GM19238 (cell line): ENCODE results near the gene TBC1D22A.
A peak's percentile ranks its signal among the peaks of the same experiment; 100 is the strongest.
"Not testable (repeated sequence)": the region's sequence is repeated elsewhere in the genome, so short reads cannot be mapped to it uniquely, and the experiment has no call there.

Experiments used
- DNase-seq: peaks from one replicate; pipeline ENCODE4 v3.0.0; 2011; ENCODE audit warnings: low spot score; ENCODE audit not compliant: insufficient read length

TBC1D22A gene

DNA sequence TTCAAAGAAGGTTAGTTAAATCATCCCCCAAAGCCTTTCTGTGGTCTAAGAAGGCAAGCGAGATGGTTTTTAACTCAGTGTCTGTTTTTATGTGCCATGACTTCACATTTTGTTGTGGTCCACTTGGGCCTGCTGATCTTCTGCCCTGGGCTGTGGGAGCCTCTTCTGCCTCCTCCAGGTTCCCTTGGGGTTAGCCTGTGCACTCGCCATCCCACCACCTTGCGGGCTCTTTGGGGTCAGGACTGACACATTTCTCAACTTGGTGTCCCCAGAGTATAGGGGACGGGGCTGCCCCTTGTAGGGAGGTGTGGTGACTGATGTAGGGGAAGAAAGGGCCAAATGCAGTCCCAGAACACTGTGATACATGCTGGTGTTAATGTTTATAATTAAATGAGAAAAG is 207.0 kb downstream of the TBC1D22A start:
- peak; percentile 75 for DNase-seq

DNA sequence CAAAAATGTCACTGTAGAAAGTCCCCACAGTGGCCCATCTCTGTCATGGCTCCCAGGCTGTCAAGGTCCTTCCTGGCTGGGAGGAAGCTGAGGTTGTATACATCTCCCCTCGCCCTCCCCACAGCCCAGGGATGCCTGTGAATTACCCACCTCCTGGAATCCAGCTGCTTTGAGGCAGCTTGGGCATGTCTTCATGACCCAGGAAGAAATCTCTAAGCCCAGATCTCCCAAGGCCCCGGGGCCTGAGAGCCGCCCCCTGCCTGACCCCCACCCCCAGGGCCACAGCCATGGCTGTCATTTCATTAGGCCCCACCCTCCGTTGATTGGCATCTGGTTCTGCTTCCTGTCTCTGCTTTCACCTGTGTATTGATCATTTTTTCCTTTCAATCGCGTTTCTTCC is 207.5 kb downstream of the TBC1D22A start:
- peak; percentile 40 for DNase-seq

DNA sequence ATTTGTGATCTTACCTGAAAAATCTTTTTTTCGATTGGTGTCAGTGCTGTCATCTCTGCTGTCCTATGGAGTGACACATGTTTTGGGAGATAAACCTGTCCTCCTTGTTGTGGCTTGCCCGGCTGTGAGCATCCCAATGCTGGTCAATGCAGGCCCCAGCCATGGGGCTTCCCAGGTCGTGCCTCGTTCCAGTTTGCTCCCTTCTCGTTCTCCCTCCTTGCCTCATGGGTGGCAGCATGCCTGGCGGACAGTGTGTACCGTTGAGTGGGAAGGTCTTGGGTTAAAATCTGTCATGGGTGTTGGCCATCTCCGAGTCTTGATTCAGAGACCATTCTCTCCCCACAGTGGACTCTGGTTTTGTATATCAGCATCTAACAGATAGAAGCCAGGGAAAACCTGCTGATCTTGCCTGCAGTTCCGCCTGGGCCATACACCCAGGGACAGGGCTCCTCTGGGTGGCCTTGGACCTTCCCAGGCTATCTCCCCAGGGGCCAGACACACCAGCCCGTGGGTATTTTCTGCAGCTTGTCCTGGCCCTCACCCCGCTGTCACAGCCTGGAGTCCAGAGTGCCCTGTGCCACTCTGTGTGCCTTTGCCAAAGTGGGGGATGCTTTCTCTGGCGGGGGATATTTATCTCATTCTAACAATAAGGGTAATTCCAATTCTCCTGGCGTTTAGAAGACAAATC is 208.1 kb downstream of the TBC1D22A start:
- no peak for DNase-seq

DNA sequence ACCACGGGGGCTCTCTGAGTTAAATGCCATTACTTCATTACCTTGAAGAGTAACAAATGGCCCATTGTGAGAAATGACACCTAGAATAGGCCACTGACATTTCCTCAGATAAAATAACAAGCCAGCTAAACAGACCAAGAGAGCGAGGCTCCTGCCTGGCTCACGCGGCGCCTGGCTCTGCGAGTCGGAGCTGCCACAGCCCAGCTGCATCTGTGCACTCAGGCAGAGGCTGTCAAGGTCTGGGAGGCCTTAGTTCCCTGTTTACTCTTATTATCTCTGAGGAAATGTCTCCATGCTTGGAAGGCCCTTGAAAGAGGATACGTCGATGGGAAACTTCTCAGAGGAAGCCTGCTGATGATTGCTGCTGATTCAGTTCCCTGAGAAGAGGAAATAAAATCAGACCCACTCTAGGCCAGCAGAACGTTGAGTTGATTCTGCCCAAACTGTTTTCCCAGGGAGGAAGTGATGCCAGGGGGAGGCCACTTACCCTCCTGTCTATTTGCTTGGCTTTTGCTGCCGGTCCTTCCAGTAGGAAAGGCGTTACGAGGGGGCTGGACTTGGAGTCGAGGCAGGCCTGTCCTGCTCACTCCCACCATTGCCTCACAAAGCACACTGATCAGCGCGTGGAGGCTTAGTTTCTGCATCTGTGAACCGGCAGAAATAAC is 208.8 kb downstream of the TBC1D22A start:
- no peak for DNase-seq

DNA sequence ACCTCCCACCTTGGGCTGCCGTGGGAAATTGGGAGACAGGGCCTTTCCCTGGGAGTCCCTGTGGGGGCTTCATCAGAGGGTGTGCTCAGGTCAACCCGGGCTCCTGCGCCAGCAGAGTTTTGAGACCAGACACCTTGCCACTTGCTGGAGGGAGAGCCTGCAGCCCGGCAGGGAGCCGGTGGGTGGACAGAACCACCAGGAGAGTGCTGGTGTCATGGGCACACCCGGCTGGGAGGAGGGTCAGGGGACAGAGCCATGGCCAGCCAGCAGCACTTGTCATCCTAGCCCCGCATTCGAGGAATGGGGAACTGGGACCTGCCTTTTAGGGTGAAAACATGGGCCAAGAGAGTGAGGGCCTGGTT is 209.3 kb downstream of the TBC1D22A start:
- DNase-seq = no peak

DNA sequence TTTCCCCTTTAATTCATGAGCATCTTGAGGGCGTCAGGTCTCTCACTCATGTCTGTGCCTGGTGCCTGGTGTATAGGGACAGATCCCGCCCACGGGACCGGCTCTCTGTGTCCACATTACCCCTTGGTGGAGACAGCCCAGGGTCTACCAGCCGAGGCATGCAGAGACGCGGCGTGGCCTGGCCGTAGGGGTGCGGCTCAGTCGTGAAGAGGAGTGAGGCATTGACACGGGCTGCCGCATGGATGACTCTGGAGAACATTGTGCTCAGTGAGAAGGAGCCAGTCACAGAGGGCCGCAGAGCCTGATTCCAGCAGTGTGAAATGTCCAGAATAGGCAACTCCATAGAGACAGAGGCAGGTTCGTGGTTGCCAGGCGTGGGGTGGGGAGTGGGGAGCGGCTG is 209.8 kb downstream of the TBC1D22A start:
- DNase-seq = no peak

DNA sequence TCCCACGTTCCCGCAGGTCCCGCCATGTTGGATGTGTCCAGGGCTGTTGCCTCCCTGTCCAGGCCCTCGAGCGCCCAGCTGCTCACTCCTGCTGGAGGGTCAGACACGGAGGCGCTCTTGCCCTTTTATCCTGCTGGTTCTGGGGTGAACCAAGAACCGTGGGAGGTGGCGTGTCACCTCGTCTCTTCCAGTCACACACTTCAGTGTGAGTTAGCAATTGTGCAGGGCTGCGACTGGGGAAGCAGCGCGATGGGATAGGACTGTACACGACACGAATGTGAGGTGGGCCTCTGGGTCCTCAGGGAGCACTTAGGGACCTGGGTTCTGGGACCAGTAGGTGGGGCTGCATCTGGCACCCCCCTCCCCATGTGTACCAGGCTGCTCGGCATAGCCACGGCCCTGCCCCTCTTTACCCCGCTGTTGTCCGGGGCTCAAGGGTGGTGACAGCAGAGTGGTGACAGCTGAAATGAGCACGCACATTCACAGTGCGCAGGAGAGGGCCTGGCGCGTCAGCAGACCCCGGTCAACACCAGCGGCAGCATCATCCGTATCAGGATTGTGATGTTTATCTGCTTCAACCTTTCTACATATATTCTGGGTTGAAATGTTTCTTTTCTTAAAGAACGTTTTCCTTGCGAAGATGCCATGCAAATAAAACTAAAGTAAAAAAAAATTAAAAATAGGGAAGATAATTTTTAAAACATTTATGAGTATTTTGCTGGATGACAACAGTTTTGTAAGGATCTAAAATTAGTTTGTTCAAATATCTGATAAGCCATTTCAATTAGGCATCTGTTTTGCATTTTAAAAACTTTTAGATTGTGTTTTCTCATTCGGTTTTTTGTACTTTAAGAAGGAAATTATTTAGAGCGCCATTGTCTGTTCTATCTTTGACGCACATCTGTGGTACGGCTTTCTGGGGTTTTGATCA is 210.7 kb downstream of the TBC1D22A start:
- DNase-seq = no peak

DNA sequence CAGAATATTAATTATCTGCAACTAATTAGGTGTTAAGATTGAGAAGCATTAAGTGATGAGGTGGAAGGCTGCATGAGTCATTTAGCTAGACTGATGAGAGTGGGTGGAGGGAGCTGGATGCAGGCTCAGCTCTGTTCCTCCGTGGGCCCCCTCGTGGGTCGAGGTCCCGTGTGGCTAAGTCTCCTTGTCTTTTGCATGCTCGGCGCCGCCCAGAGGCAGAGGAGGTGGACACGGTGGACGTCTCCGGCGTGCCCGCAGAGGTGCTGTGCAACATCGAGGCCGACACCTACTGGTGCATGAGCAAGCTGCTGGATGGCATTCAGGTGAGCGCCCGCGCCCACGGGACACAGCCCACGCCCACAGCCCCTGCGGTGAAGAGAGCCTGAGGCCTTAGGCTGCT is 211.6 kb downstream of the TBC1D22A start:
- DNase-seq = no peak

DNA sequence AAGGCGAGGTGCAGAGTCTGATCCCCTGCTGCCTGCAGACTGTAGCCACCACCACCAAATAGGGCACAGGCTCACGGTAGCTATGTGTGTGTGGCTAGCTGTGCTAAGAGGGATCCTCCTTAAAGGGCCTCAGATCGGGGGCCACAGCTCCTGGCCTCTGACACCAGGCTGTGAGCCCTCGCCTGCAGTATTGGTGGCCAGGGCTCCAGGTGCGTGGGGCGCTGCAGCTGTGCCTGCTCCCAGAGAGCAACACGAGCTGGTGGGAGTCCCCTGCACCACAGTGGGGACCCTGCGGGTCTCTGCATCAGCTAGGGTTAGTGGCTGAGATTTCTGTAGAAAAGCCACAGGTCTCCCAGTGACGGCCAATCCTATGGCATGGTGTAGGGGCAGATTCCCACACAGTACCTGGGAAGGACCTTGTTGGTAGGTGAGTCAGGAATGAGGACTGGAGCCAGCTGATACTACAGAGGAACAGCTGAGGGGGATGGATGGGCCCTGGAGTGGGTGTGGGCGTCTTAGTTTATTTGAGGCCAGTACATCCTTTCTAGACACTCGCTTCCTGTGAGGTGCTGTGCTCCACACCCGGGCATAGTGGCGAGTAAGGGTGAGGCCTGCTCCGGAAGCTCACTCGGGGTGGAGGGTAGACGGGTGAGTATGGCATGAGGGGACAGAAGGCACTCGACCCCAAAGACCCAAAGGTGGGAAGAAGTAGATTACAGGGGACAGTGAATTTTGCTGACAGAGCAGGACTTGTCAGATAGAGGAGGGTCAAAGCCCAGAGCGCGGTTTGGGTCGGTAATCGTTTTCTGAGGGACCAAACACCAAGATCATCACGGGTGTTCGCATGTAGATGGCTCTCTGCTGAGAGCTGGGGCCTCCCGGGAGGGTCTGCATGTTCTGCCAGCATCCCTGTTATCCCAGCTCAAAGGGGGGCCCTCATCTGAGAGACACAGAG is 212.5 kb downstream of the TBC1D22A start:
- no peak for DNase-seq

DNA sequence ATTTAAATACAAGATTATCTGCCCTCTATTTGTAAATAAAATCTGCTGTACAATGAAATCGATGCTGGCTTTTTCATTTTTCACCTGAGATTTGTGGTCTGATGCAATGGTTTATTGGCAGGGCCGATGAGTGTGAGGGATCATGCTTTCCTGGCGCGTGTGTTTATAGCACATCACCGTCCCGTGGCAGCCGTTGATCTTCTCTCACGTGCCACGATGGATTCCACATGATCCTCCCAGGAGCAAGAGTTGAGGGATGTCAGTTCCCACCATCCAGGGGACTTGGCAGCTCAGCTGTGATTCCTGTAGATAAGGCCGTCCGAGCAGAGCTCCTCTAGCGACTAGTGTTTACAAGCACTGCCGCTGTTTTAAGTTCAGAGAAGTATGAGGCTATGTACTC is 213.7 kb downstream of the TBC1D22A start:
- DNase-seq = no peak

DNA sequence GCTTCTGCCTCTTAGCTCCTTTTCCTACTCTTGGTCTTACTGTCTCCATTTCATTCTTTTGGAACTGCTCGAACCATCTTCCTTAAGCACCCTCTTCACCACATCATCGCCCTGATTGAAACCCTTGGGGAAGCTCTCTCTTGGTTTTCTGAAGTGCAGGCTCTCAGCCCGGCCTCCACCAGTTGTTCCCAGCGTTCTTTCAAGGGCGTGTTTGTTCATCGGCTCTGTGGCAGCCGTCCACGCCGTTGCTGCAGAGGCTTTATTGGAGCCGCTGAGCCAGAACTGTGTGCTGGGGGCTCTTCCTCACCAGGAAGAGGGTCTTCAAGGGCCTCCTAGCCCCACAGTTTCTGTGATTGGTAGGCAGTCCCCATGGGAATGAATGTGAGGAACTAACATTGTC is 214.1 kb downstream of the TBC1D22A start:
- DNase-seq = no peak

DNA sequence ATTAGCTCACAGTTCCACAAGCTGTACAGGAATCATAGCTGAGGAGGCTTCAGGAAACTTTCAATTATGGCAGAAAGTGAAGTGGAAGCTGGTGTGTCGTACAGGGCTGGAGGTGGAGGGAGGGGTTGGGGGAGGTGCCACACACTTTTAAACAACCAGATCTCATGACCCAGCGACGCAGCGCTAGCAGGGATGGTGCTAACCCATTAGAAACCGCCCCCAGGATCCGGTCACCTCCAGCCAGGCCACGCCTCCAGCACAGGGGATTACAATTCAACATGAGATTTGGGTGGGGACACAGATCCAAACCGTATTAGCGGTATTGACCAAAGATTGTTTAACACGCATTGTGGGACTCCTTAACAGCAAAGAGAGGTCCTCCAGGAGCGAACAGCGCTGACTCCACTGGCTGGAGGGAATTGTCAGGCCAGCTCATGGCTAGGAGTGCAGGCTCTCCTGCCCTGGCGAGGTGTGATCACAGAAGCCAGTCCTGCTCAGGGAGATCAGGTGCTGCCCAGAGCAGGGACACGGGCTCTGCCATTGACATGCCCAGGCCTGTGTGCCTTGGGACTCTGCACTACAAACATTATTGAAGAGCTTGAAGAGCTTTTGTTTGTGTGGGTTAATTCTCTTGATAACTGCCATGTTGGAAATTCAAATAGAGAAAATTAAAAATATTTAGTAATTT is 215.3 kb downstream of the TBC1D22A start:
- DNase-seq = no peak

DNA sequence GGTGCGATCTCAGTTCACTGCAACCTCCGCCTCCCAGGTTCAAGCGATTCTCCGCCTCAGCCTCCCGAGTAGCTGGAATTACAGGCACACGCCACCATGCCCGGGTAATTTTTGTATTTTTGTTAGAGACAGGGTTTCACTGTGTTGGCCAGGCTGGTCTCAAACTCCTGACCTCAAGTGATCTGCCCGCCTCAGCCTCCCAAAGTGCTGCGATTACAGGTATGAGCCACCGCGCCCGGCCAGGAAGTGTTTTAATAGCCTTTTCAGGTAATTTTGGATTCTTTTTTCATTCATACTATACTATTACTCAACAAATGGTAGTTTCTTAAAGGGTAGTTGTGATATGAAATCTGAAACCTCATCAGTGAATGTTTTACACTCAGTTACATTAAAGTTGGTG is 216.2 kb downstream of the TBC1D22A start:
- DNase-seq = not testable (repeated sequence)

DNA sequence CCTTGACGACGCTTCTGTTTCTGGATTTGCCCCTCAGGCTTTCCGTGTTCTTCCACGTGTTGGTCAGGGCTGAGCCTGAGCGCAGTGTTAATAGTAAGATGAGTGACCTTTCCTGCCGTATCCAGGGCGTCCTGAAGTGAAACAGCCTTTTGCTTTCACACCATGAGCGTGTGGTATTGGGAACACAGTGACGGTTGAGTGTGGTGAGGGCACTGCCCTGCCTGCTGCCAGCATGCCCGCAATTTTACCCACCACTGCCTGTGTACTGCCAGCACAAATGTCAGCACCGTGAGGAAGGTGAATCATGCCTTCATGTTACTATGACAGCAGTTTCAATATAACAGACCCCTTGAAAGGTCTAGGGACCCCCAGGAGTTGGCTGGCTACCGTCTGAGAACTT is 217.1 kb downstream of the TBC1D22A start:
- DNase-seq = no peak

DNA sequence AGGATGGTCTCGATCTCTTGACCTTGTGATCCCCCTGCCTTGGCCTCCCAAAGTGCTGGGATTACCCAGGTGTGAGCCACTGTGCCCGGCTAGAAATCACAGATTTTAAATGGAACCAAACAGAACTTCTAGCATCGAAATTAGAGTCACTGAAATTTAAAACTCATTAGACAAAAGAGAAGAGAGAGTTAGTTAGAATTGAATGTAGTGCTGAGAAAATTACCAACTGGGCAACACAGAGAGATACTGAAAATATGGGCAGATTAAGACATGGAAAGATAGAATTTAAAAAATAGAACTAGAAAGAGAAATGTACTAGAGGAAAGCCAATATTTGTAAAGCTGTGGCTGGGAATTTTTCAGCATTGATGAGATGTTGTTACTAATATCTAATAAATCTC is 217.9 kb downstream of the TBC1D22A start:
- no peak for DNase-seq

DNA sequence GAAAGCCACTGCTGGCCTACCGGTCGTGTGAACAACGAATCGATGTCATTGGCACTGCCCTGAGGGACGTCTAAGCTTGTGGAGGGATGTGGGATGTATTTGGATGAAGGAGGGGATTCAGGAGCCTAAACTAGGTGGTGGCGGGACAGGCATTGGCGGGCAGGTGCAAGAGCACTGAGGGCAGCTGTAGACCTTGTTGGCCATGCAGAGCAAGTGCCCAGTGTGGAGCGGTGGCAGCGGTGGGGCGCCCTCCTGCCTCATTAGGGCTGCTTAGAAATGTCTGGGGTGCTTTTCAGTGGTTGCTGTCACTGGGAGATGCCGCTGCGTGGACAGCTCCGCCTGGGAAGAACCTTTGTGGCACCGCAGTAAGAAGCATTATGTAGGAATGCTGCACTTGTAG is 220.2 kb downstream of the TBC1D22A start:
- no peak for DNase-seq

DNA sequence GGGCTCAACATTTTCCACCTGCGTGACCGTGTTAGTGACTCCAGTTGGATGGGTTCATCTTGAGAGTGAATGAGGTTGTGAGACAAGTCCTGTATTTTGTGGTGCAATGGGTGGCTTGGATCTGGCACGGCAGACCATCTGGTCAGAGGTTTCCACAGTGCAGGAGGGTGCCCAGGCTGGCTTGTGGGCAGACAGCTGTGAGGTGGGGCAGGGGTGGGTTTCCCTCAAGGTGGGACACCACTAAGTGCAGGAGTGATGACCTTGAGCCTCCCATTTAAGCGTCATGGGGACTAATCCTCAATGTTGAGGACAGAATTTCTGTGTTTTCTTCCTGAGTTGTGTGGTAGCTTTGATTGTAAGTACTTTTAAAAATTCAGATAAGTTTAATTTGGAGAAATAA is 220.6 kb downstream of the TBC1D22A start:
- no peak for DNase-seq

DNA sequence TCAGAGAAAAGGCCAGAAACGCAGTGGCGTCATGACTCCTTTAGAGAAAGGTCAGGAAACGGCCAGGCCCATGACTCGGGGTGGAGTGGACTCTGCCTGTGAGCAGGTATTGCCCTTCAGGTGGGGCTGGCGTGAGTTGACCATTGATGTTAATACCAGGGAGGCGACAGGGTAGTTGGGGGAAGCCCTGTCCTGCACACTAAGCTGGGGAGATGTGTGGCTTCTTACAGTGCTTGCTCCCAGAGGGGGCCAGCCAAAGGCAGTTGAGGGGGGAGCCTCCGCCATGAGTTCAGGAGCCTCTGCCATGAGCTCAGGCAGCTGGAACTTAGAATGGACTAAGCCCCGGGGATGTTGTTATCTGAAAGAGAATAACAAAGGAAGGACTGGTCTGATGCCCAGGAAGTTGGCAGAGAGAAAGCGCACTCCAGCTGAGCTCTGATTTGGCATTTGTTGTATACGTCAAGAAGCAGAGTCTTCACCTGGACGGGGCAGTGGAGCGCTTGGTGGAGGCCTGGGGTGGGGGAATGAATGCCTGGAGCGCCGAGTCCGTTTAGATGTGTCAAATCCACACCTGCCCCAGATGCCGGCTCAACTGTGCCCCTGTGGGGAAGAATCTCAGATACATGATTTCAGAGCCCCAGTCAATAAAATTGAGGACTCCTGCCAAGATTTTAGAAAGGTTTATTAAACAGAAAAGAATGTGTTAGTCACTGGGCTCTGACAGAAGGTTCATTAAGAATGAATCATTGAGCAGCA is 222.5 kb downstream of the TBC1D22A start:
- DNase-seq = no peak

DNA sequence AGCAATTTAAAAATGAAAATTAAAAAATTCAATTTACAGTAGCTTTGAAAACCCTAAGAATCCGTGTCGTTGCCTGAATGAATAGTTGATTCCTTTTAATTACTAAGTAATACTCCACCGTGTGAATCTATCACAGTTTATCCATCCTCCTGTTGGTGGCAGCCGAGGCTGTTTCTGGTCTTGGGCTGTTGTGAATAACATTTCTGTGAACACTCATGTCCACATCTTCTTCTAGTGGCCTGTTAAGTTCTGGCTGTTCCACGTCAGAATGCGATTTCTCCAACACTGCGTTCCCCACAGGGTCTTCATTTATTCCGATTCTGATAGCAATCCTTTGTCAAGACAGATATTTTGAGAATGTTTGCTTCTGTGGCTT is 223.0 kb downstream of the TBC1D22A start:
- no peak for DNase-seq

DNA sequence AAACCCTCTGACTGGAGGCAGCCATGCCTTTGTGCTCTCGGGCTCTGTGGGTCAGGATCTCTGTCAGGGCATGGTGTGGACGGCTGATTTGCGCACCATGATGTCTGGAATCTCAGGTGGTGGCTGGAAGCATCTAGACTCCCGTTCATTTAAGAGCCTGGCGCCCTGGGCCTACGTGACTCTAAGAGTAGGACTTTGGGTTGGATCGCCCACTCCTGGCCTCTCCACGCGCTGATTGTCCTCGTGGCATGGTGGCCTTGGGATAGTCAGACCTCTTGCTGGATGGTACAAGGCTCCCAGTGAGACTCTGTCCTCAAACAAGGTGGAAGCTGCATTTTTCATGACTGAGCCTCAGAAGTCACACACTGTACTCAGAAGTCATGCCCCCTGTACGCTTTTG is 224.3 kb downstream of the TBC1D22A start:
- no peak for DNase-seq
